ENCODE results near the gene CUTA. TPM values are rescaled to one million over a fixed set of nuclear protein-coding genes. Genes with fewer than 3 reads are reported as not detected.

Gene CUTA
- total and polyA plus RNA-seq, 2 of the 13 experiments (the other 11 are each of a cell fraction or from before 2014, with no cell fraction given), result 170 to 180 TPM

DNA sequence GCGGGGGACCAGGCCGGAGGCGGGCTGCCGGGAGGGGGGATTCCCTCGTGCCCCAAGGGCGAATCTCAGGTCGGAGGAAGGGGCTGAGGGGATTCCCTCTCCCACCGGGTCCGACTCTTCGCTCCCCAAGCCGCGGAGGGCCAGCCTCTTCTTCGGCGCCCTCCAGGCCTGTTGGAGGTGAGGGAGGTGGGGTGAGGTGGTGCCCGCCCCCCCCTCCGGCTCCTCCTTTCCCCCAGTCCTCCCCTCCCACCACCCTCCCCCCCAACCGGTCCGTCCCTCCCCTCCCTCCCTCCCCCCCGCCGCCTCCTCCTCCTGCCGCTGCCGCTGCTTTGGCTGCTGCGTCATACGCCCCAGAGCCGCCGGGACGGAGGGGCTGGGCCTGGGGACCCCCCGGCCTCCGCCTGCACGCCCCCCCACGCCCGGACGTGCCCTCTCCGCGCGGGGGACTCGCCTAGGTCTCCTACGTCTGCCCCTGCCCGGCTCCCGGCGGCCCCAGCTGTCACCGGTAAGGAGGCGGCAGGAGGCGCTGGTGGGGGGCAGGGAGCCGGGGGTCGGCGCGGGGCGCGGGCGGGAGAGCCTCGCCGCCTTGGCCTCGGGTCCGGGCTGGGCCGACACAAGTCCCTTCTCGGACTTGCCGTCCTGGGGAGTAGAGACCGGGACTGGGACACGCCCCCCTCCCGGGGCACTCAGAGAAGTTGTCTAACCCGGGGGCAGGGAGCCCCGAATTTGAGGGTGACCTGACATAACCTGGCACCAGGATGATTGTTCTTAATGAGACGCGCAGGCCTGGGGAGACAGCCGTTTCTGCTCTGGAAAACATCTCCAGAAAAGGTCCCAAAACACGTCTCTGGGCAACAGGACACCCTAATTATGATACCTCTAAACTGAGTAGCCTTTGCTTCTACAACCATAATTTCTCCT, 6.9 kb downstream of the CUTA start, which contains the start of gene PHF1 (continued):
- TF ChIP-seq, protein P1, sequence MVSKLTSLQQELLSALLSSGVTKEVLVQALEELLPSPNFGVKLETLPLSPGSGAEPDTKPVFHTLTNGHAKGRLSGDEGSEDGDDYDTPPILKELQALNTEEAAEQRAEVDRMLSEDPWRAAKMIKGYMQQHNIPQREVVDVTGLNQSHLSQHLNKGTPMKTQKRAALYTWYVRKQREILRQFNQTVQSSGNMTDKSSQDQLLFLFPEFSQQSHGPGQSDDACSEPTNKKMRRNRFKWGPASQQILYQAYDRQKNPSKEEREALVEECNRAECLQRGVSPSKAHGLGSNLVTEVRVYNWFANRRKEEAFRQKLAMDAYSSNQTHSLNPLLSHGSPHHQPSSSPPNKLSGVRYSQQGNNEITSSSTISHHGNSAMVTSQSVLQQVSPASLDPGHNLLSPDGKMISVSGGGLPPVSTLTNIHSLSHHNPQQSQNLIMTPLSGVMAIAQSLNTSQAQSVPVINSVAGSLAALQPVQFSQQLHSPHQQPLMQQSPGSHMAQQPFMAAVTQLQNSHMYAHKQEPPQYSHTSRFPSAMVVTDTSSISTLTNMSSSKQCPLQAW (CRISPR knock-in tag; IDR thresholded peaks at IDR 0.05), result no peak; the same call in 1 of the 2 replicates
- no peak for TF ChIP-seq GPN1 (CRISPR knock-in tag; IDR thresholded peaks at IDR 0.05; ENCODE audit: borderline replicate concordance)
- TF ChIP-seq, protein P2, sequence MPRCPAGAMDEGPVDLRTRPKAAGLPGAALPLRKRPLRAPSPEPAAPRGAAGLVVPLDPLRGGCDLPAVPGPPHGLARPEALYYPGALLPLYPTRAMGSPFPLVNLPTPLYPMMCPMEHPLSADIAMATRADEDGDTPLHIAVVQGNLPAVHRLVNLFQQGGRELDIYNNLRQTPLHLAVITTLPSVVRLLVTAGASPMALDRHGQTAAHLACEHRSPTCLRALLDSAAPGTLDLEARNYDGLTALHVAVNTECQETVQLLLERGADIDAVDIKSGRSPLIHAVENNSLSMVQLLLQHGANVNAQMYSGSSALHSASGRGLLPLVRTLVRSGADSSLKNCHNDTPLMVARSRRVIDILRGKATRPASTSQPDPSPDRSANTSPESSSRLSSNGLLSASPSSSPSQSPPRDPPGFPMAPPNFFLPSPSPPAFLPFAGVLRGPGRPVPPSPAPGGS (CRISPR knock-in tag; IDR thresholded peaks at IDR 0.05), result 0 out of 2 replicates have a peak, but pooled peaks have one; percentile 29
- no peak for TF ChIP-seq MED8 (CRISPR knock-in tag; IDR thresholded peaks at IDR 0.05; ENCODE audit: insufficient replicate concordance)
- no peak for TF ChIP-seq RARA (CRISPR knock-in tag; IDR thresholded peaks at IDR 0.05)
- no peak for TF ChIP-seq ADNP (CRISPR knock-in tag; IDR thresholded peaks at IDR 0.05)
- TF ChIP-seq, protein P3, sequence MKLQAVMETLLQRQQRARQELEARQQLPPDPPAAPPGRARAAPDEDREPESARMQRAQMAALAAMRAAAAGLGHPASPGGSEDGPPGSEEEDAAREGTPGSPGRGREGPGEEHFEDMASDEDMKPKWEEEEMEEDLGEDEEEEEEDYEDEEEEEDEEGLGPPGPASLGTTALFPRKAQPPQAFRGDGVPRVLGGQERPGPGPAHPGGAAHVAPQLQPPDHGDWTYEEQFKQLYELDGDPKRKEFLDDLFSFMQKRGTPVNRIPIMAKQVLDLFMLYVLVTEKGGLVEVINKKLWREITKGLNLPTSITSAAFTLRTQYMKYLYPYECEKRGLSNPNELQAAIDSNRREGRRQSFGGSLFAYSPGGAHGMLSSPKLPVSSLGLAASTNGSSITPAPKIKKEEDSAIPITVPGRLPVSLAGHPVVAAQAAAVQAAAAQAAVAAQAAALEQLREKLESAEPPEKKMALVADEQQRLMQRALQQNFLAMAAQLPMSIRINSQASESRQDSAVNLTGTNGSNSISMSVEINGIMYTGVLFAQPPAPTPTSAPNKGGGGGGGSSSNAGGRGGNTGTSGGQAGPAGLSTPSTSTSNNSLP (IDR thresholded peaks at IDR 0.05; ENCODE audit: low read depth, low read length), result no peak
- no peak for TF ChIP-seq ZNF562 (CRISPR knock-in tag; IDR thresholded peaks at IDR 0.05; ENCODE audit: borderline replicate concordance)
- no peak for TF ChIP-seq PPARG (CRISPR knock-in tag; conservative IDR thresholded peaks at IDR 0.05)
- no peak for TF ChIP-seq HMGA1 (CRISPR knock-in tag; conservative IDR thresholded peaks at IDR 0.05)
- no peak for TF ChIP-seq STAT5B (CRISPR knock-in tag; IDR thresholded peaks at IDR 0.05)
- no peak for TF ChIP-seq ZNF543 (CRISPR knock-in tag; IDR thresholded peaks at IDR 0.05)
- no peak for TF ChIP-seq NFYB (CRISPR knock-in tag; IDR thresholded peaks at IDR 0.05)
- TF ChIP-seq POLR2AphosphoS2 (IDR thresholded peaks at IDR 0.05; ENCODE audit: low read depth, low read length), result no peak
- TF ChIP-seq HDAC6 (IDR thresholded peaks at IDR 0.05; ENCODE audit: low read depth, low read length), result no peak
- peak; percentile 21; the same call in 1 of the 2 replicates for TF ChIP-seq POLR2G (IDR thresholded peaks at IDR 0.05; ENCODE audit: low read depth, low read length)
- no peak for TF ChIP-seq HIVEP1 (CRISPR knock-in tag; IDR thresholded peaks at IDR 0.05)
- TF ChIP-seq PRMT3 (CRISPR knock-in tag; IDR thresholded peaks at IDR 0.05; ENCODE audit: borderline replicate concordance, low read depth), result no peak
- TF ChIP-seq IKZF1 (IDR thresholded peaks at IDR 0.05), result no peak
- TF ChIP-seq HES4 (CRISPR knock-in tag; IDR thresholded peaks at IDR 0.05; ENCODE audit: borderline replicate concordance), result peak; percentile 35; the same call in 1 of the 2 replicates
- TF ChIP-seq THAP11 (CRISPR knock-in tag; IDR thresholded peaks at IDR 0.05), result no peak
- no peak for TF ChIP-seq NONO (IDR thresholded peaks at IDR 0.05)
- 0 out of 2 replicates have a peak, but pooled peaks have one; percentile 52 for TF ChIP-seq NONO (CRISPR knock-in tag; conservative IDR thresholded peaks at IDR 0.05)
- TF ChIP-seq, protein P4, sequence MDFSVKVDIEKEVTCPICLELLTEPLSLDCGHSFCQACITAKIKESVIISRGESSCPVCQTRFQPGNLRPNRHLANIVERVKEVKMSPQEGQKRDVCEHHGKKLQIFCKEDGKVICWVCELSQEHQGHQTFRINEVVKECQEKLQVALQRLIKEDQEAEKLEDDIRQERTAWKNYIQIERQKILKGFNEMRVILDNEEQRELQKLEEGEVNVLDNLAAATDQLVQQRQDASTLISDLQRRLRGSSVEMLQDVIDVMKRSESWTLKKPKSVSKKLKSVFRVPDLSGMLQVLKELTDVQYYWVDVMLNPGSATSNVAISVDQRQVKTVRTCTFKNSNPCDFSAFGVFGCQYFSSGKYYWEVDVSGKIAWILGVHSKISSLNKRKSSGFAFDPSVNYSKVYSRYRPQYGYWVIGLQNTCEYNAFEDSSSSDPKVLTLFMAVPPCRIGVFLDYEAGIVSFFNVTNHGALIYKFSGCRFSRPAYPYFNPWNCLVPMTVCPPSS (IDR thresholded peaks at IDR 0.05), result no peak
- no peak for TF ChIP-seq ZNF34 (CRISPR knock-in tag; IDR thresholded peaks at IDR 0.05; ENCODE audit: borderline replicate concordance)
- TF ChIP-seq GATAD2A (CRISPR knock-in tag; IDR thresholded peaks at IDR 0.05), result no peak

All from HepG2 (cell line).